IgD-negative memory B cell (primary cell): Measurements from ENCODE around the gene CEACAM21. TPM values are rescaled to one million over a fixed set of nuclear protein-coding genes. Genes with fewer than 3 reads are reported as not detected.

ENCODE experiments used
- H3K27ac Mint-ChIP-seq, 3 donors: one replicate each; pipeline ENCODE4 v1.8.0; 2020 to 2022; ENCODE audit warnings: mild to moderate bottlenecking in 3 of 3, mixed read lengths in 3 of 3, moderate library complexity in 1 of 3
- H3K27me3 Mint-ChIP-seq: one replicate; pipeline ENCODE4 v1.8.0; 2021; ENCODE audit warnings: mixed read lengths
- H3K36me3 Mint-ChIP-seq: one replicate; pipeline ENCODE4 v1.8.0; 2020; ENCODE audit warnings: mild to moderate bottlenecking, mixed read lengths
- H3K4me1 Mint-ChIP-seq, 3 donors: one replicate each; pipeline ENCODE4 v1.8.0; 2020 to 2022; ENCODE audit warnings: mixed read lengths in 3 of 3, mild to moderate bottlenecking in 1 of 3
- H3K4me3 Mint-ChIP-seq, 4 donors: one replicate each; pipeline ENCODE4 v1.8.0; 2020 to 2022; ENCODE audit warnings: mild to moderate bottlenecking in 4 of 4, mixed read lengths in 4 of 4, moderate library complexity in 3 of 4
- H3K9me3 Mint-ChIP-seq, 3 donors: one replicate each; pipeline ENCODE4 v1.8.0; 2020 to 2021; ENCODE audit warnings: mixed read lengths in 3 of 3, mild to moderate bottlenecking in 1 of 3
- polyA plus RNA-seq: library from polyadenylated mRNA; unstranded; fragments of 300-500 nt; fragmentation: Illumina TruSeq; gene quantifications from one replicate; pipeline ENCODE4 v1.2.3, GENCODE V29; 2021

CEACAM21 gene
- polyA plus RNA-seq: 30.8 TPM

GRCh38 chr19:41575998-41576397 is at the start of gene CEACAM21:
CEACAM21 (plus strand) TSS chr19:41576166; CDS start chr19:41576275, 109 bp downstream.
- Mint-ChIP-seq H3K27me3 (no peaks in the 10 kb centered on the region), H3K4me3 (peak within 1 kb of the TSS; percentile 21 to 94 (median 82)), H3K27ac (peak within 1 kb of the TSS; percentile 9 to 86 (median 57))

GRCh38 chr19:41527089-41527488 is 48.9 kb upstream of the CEACAM21 start:
- H3K36me3 Mint-ChIP-seq: peaks cover 2% of the 10 kb centered on the region
- H3K9me3 Mint-ChIP-seq: peaks cover 7 to 13% (median 9%) of the 10 kb centered on the region in 3 donors
- peaks cover 35 to 59% (median 50%) of the 10 kb centered on the region in 3 donors for H3K4me1 Mint-ChIP-seq
- peak overlapping the region in 1 of 3 donors; percentile 56 for H3K27ac Mint-ChIP-seq
- peak overlapping the region in 1 of 4 donors; percentile 12 for H3K4me3 Mint-ChIP-seq
- H3K27me3 Mint-ChIP-seq: peaks cover 2% of the 10 kb centered on the region

More at GRCh38 chr19:41575998-41576397, at the start of gene CEACAM21:
- Mint-ChIP-seq H3K36me3 (peaks cover 9% of the 10 kb centered on the region), H3K4me1 (peaks cover 15 to 24% (median 17%) of the 10 kb centered on the region in 3 donors), H3K9me3 (peaks cover 0 to 6% (median 0%) of the 10 kb centered on the region in 3 donors)

- Mint-ChIP-seq H3K9me3 (peaks cover 7 to 13% (median 9%) of the 10 kb centered on the region in 3 donors), H3K4me3 (no peak overlapping the region), H3K4me1 (peaks cover 26 to 52% (median 46%) of the 10 kb centered on the region in 3 donors), H3K36me3 (peaks cover 2% of the 10 kb centered on the region), H3K27ac (peak overlapping the region in 1 of 3 donors; percentile 56), H3K27me3 (peaks cover 2% of the 10 kb centered on the region)
Observed at GRCh38 chr19:41528106-41528505, 47.9 kb upstream of the CEACAM21 start.

- H3K4me1 Mint-ChIP-seq: peaks cover 36 to 58% (median 57%) of the 10 kb centered on the region in 3 donors
Observed at GRCh38 chr19:41529484-41530183, 46.3 kb upstream of the CEACAM21 start.

GRCh38 chr19:41530184-41530534 is 45.8 kb upstream of the CEACAM21 start:
- Mint-ChIP-seq H3K36me3 (peaks cover 2% of the 10 kb centered on the region), H3K4me1 (peaks cover 41 to 63% (median 62%) of the 10 kb centered on the region in 3 donors), H3K9me3 (peaks cover 7 to 13% (median 9%) of the 10 kb centered on the region in 3 donors), H3K27me3 (peaks cover 2% of the 10 kb centered on the region), H3K27ac (peak overlapping the region in 2 of 3 donors; percentile 81 to 83), H3K4me3 (peak overlapping the region in 2 of 4 donors; percentile 53 to 76)

More at GRCh38 chr19:41529484-41530183, 46.3 kb upstream of the CEACAM21 start:
- Mint-ChIP-seq H3K36me3 (peaks cover 2% of the 10 kb centered on the region), H3K27me3 (peaks cover 2% of the 10 kb centered on the region), H3K4me3 (peak overlapping the region in 2 of 4 donors; percentile 11 to 82), H3K27ac (peak overlapping the region in 2 of 3 donors; percentile 81 to 83), H3K9me3 (peaks cover 7 to 13% (median 9%) of the 10 kb centered on the region in 3 donors)

- H3K27me3 Mint-ChIP-seq: no peaks in the 10 kb centered on the region
- H3K9me3 Mint-ChIP-seq: peaks cover 7 to 13% (median 9%) of the 10 kb centered on the region in 3 donors
- peak overlapping the region; percentile 81 to 96 (median 84) for H3K27ac Mint-ChIP-seq
- H3K4me3 Mint-ChIP-seq: peak overlapping the region; percentile 74 to 93 (median 78)
- peaks cover 2% of the 10 kb centered on the region for H3K36me3 Mint-ChIP-seq
- H3K4me1 Mint-ChIP-seq: peaks cover 43 to 67% (median 65%) of the 10 kb centered on the region in 3 donors
Observed at GRCh38 chr19:41530761-41531301, 45.1 kb upstream of the CEACAM21 start.

GRCh38 chr19:41531438-41532311 is 44.3 kb upstream of the CEACAM21 start:
- H3K4me1 Mint-ChIP-seq: peaks cover 45 to 72% (median 64%) of the 10 kb centered on the region in 3 donors
- peak overlapping the region; percentile 74 to 93 (median 78) for H3K4me3 Mint-ChIP-seq
- peaks cover 2% of the 10 kb centered on the region for H3K36me3 Mint-ChIP-seq
- H3K9me3 Mint-ChIP-seq: peaks cover 7 to 13% (median 9%) of the 10 kb centered on the region in 3 donors
- peak overlapping the region; percentile 81 to 96 (median 84) for H3K27ac Mint-ChIP-seq
- H3K27me3 Mint-ChIP-seq: no peaks in the 10 kb centered on the region

- H3K27ac Mint-ChIP-seq: no peak overlapping the region
- H3K27me3 Mint-ChIP-seq: no peaks in the 10 kb centered on the region
- peaks cover 7 to 9% (median 9%) of the 10 kb centered on the region in 3 donors for H3K9me3 Mint-ChIP-seq
- peaks cover 49 to 75% (median 67%) of the 10 kb centered on the region in 3 donors for H3K4me1 Mint-ChIP-seq
- peak overlapping the region in 1 of 4 donors; percentile 76 for H3K4me3 Mint-ChIP-seq
- peaks cover 2% of the 10 kb centered on the region for H3K36me3 Mint-ChIP-seq
Observed at GRCh38 chr19:41532526-41532925, 43.4 kb upstream of the CEACAM21 start.

GRCh38 chr19:41533671-41534215 is 42.2 kb upstream of the CEACAM21 start:
- peaks cover 7 to 9% (median 9%) of the 10 kb centered on the region in 3 donors for H3K9me3 Mint-ChIP-seq
- peak overlapping the region in 1 of 3 donors; percentile 31 for H3K27ac Mint-ChIP-seq
- H3K27me3 Mint-ChIP-seq: no peaks in the 10 kb centered on the region
- peak overlapping the region in 3 of 4 donors; percentile 57 to 81 (median 60) for H3K4me3 Mint-ChIP-seq
- peaks cover 50 to 72% (median 66%) of the 10 kb centered on the region in 3 donors for H3K4me1 Mint-ChIP-seq
- H3K36me3 Mint-ChIP-seq: peaks cover 3% of the 10 kb centered on the region

- peaks cover 0 to 2% (median 0%) of the 10 kb centered on the region in 3 donors for H3K9me3 Mint-ChIP-seq
- H3K36me3 Mint-ChIP-seq: peaks cover 4% of the 10 kb centered on the region
- peaks cover 48 to 67% (median 62%) of the 10 kb centered on the region in 3 donors for H3K4me1 Mint-ChIP-seq
- no peaks in the 10 kb centered on the region for H3K27me3 Mint-ChIP-seq
- H3K4me3 Mint-ChIP-seq: peak overlapping the region; percentile 75 to 91 (median 81)
- peak overlapping the region; percentile 6 to 96 (median 86) for H3K27ac Mint-ChIP-seq
Observed at GRCh38 chr19:41535029-41535622, 40.8 kb upstream of the CEACAM21 start.

GRCh38 chr19:41537789-41538188 is 38.2 kb upstream of the CEACAM21 start:
- Mint-ChIP-seq H3K9me3 (no peaks in the 10 kb centered on the region), H3K4me3 (peak overlapping the region in 3 of 4 donors; percentile 17 to 65 (median 61)), H3K27me3 (no peaks in the 10 kb centered on the region), H3K36me3 (peaks cover 2% of the 10 kb centered on the region), H3K27ac (peak overlapping the region in 2 of 3 donors; percentile 1 to 77), H3K4me1 (peaks cover 36 to 58% (median 47%) of the 10 kb centered on the region in 3 donors)

GRCh38 chr19:41540041-41540695 is 35.8 kb upstream of the CEACAM21 start:
- H3K4me1 Mint-ChIP-seq: peaks cover 28 to 53% (median 39%) of the 10 kb centered on the region in 3 donors
- H3K27ac Mint-ChIP-seq: peak overlapping the region in 1 of 3 donors; percentile 64

GRCh38 chr19:41541990-41542584 is 33.9 kb upstream of the CEACAM21 start:
- Mint-ChIP-seq H3K9me3 (no peaks in the 10 kb centered on the region), H3K36me3 (peaks cover 4% of the 10 kb centered on the region), H3K4me1 (peaks cover 38 to 55% (median 40%) of the 10 kb centered on the region in 3 donors), H3K27ac (peak overlapping the region in 2 of 3 donors; percentile 34 to 65), H3K4me3 (peak overlapping the region in 3 of 4 donors; percentile 48 to 89 (median 74)), H3K27me3 (no peaks in the 10 kb centered on the region)

More at GRCh38 chr19:41540041-41540695, 35.8 kb upstream of the CEACAM21 start:
- Mint-ChIP-seq H3K27me3 (no peaks in the 10 kb centered on the region), H3K36me3 (peaks cover 4% of the 10 kb centered on the region), H3K9me3 (no peaks in the 10 kb centered on the region), H3K4me3 (peak overlapping the region in 1 of 4 donors; percentile 52)
